GM19025 (cell line): Measurements from ENCODE around the gene MRPL51.
"Not testable (repeated sequence)": the region's sequence is repeated elsewhere in the genome, so short reads cannot be mapped to it uniquely, and the experiment has no call there.

ENCODE experiments used
- ATAC-seq: cut with Tn5 transposase; IDR thresholded peaks from one replicate; pipeline ENCODE4 v1.9.1; 2021; ENCODE audit warnings: mild to moderate bottlenecking, low read depth, moderate library complexity; ENCODE audit not compliant: unreplicated experiment

The MRPL51 gene

DNA sequence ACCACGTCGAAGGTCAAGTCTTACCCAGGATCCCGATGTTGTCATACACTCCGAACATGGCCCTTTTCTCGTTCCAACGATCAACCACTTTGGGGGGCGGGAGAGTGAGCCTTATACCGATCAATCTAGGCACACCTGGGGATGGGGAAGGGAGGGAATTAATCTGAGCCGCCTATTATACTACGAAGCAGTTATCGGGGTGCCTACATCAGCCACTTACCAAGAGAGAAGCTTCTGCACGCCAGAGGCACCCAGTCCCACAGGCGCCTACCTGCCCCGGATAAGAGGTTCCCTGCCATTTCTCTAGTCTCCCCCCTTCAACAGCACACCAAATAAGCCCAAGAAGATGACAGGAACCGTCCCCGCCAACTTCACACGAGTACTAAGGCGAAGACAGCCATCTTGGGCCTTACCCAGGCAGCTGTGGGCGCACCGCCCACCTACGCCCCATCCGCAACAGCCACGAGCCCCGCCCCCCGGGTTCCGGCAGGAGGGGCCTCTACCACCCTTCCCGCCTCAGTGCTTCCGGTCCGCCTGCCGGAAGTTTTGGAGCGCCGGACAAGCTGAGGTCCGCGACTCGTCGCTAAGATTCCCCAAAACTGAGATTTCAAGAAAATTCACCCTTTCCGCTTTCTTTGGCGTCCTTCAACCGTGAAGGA is at the start of gene MRPL51:
MRPL51 (minus strand) TSS at position 425 of the 659 bp plus-strand sequence; CDS start at position 299, 126 bp downstream.
- ATAC-seq: peak; percentile 59

DNA sequence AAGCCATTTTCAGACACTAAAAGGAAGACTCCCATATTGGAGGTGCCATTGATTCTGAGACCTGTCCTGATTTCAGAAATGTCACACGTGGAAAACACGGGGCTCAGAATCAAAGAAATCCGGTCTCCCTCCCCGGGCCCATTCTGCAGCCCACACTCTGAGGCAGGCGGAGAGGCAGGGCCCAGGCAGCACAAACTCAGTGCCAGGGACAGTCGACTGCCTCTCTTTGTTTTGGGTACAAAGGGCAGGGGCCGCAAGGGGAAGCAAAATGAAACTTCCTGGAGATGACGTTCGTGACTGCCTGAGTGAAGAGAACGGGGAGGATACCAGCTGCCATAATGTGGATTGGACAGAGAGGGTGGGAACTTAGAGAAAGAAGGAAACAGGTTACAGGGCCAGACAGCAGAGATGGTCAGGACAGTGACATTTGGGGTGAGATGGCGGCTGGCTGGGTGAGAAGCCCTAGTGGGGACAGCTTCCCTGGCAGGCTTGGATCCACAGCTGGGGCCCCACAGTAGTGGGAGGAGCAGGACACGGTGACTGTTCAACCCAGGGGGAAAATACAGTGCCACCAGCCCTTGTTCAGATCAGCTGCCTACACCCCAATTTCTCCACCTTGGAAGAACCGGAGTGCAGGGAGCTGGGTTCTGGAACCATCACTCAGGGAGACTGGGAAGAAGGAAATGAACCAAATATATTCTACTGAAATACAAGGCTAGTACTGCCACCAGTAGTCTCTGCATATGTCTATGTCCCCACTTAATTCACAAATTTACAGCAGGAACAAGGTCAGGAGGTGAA is 49.3 kb upstream of the MRPL51 start:
- ATAC-seq: no peak

DNA sequence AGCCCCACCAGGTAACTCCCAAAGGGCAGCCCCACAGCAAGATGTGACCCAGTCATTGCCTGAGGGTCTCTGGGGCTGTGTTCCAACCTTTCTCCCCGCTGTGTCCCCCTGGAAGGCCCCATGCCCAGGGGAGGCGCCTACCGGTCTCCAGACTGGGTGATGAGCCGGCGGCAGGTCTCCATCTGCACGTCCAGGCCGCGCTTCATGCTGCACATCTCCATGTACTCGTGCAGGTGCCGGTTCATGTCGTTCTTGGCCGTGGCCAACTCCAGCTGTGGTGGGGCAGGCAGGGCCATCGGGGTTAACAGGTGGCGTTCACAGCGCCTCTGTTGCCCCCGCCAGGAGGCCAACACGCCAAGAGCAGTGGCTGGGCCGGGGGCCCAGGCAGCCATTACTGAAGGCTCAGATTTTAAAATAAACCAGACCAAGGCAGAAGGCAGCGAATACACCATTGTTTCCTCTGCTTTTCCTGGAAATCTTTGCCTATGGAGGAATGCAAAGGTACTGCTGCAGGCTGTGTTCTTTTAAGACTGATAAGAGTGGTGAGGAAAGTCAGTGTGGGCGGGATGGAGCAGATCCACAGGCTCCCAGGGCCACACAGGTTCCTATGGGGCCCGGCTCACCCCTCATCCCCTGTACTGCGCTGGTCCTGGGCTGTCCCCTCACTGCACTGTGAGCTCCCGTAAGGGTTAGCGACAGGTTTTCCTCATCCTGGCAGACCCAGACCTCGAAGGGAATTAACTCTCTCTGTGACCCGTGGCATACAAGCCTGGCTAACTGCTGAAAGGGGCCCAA is 48.5 kb upstream of the MRPL51 start:
- no peak for ATAC-seq

DNA sequence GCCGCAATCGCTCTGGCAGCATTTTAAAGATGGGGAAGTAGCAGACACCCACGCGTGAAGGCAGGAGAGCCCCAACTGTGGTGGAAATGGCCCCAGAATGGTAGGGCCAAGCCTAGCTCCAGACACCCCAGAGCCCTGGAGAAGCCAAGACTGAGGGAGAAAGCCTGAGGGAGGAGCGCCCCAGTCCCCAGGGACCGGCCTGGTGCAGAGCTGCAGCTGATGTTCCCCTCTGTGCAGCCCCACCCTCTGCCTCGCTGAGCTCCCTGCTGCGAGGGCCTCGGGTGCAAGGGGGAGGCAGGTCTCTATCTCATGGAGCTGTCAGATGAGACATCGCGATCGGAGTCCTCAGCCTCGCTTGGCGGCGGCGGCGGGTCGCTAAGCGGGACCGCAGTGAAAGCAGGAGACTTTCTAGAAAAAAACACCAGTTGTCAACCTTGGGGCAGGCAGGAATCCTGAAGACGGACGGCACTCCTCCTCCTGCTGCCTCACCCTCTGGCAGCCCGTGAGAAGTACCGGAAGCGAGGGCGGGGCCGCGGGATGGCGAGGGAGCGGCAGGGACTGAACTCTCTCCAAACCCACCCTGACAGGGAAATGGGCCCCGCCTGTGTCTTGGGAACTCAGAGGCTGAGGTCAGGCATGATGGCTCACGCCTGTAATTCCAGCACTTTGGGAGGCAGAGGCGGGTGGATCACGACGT is 47.3 kb upstream of the MRPL51 start:
- ATAC-seq: no peak

DNA sequence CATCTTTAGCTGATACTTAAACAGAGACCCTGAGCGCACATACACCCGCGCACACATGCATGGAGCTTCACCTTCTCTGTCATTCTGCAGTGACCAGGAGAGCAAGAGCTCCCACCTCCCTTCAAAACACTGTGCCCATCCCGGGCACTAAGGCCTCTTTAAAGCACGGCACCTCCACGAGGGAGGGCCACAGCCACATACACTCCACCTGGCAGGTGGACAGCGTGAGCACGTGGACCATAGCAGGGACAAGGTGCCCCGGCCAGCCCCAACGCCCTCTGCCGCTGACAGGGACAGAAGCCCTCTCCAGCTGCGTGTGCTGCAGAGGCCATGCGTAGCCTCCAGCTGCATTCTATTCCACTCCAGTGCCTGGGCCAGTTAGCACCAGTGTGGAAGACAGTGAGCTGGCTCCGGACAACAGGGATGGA is 46.7 kb upstream of the MRPL51 start:
- no peak for ATAC-seq

DNA sequence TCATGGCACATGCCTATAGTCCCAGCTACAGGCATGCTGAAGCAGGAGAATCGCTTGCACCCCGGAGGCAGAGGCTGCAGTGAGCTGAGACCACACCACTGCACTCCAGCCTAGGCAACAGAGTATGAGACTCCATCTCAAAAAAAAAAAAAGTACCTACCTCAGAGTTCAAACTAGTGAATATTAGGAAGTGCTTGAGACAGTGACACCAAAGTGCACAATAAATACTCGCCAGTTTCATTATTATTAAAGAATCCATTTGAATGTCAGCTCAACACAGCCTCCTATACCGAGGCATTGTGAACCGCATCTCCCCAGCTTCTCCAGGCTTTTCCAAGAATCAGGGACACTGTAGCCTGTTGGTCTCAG is 46.2 kb upstream of the MRPL51 start:
- no peak for ATAC-seq

DNA sequence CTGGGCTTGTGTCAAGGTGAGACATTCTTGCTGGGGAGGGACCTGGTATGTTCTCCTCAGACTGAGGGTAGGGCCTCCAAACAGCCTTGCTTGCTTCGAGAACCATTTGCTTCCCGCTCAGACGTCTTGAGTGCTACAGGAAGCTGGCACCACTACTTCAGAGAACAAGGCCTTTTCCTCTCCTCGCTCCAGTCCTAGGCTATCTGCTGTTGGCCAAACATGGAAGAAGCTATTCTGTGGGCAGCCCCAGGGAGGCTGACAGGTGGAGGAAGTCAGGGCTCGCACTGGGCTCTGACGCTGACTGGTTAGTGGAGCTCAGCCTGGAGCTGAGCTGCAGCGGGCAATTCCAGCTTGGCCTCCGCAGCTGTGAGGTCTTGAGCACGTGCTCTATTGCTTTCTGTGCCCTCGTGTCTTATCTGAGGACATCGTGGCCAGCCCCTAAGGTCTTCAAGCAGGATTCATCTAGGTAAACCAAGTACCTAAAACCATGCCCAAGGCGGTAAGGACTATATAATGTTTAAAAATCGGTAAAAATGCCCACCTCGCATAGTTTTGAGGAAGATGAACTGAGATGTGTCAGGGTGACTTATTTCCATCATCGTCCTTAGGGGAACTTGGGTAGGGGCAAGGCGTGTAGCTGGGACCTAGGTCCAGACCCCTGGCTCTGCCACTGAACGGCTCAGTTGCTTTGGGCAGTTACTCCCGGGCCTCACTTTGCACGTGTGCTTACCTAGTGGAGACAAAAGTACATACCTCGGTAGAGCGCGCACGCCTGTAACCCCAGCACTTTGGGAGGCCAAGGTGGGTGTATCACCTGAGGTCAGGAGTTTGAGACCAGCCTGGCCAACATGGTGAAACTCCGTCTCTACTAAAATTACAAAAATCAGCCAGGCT is 45.6 kb upstream of the MRPL51 start:
- ATAC-seq: no peak

DNA sequence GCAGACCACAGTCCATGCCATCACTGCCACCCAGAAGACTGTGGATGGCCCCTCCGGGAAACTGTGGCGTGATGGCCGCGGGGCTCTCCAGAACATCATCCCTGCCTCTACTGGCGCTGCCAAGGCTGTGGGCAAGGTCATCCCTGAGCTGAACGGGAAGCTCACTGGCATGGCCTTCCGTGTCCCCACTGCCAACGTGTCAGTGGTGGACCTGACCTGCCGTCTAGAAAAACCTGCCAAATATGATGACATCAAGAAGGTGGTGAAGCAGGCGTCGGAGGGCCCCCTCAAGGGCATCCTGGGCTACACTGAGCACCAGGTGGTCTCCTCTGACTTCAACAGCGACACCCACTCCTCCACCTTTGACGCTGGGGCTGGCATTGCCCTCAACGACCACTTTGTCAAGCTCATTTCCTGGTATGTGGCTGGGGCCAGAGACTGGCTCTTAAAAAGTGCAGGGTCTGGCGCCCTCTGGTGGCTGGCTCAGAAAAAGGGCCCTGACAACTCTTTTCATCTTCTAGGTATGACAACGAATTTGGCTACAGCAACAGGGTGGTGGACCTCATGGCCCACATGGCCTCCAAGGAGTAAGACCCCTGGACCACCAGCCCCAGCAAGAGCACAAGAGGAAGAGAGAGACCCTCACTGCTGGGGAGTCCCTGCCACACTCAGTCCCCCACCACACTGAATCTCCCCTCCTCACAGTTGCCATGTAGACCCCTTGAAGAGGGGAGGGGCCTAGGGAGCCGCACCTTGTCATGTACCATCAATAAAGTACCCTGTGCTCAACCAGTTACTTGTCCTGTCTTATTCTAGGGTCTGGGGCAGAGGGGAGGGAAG is 44.7 kb upstream of the MRPL51 start:
- not testable (repeated sequence) for ATAC-seq

DNA sequence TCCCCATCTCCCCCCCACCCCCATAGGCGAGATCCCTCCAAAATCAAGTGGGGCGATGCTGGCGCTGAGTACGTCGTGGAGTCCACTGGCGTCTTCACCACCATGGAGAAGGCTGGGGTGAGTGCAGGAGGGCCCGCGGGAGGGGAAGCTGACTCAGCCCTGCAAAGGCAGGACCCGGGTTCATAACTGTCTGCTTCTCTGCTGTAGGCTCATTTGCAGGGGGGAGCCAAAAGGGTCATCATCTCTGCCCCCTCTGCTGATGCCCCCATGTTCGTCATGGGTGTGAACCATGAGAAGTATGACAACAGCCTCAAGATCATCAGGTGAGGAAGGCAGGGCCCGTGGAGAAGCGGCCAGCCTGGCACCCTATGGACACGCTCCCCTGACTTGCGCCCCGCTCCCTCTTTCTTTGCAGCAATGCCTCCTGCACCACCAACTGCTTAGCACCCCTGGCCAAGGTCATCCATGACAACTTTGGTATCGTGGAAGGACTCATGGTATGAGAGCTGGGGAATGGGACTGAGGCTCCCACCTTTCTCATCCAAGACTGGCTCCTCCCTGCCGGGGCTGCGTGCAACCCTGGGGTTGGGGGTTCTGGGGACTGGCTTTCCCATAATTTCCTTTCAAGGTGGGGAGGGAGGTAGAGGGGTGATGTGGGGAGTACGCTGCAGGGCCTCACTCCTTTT is 44.0 kb upstream of the MRPL51 start:
- no peak for ATAC-seq

DNA sequence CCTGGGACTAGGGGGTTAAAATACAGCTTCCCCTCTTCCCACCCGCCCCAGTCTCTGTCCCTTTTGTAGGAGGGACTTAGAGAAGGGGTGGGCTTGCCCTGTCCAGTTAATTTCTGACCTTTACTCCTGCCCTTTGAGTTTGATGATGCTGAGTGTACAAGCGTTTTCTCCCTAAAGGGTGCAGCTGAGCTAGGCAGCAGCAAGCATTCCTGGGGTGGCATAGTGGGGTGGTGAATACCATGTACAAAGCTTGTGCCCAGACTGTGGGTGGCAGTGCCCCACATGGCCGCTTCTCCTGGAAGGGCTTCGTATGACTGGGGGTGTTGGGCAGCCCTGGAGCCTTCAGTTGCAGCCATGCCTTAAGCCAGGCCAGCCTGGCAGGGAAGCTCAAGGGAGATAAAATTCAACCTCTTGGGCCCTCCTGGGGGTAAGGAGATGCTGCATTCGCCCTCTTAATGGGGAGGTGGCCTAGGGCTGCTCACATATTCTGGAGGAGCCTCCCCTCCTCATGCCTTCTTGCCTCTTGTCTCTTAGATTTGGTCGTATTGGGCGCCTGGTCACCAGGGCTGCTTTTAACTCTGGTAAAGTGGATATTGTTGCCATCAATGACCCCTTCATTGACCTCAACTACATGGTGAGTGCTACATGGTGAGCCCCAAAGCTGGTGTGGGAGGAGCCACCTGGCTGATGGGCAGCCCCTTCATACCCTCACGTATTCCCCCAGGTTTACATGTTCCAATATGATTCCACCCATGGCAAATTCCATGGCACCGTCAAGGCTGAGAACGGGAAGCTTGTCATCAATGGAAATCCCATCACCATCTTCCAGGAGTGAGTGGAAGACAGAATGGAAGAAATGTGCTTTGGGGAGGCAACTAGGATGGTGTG is 43.1 kb upstream of the MRPL51 start:
- ATAC-seq: no peak

DNA sequence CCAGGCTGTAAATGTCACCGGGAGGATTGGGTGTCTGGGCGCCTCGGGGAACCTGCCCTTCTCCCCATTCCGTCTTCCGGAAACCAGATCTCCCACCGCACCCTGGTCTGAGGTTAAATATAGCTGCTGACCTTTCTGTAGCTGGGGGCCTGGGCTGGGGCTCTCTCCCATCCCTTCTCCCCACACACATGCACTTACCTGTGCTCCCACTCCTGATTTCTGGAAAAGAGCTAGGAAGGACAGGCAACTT is 42.6 kb upstream of the MRPL51 start:
- ATAC-seq: no peak

DNA sequence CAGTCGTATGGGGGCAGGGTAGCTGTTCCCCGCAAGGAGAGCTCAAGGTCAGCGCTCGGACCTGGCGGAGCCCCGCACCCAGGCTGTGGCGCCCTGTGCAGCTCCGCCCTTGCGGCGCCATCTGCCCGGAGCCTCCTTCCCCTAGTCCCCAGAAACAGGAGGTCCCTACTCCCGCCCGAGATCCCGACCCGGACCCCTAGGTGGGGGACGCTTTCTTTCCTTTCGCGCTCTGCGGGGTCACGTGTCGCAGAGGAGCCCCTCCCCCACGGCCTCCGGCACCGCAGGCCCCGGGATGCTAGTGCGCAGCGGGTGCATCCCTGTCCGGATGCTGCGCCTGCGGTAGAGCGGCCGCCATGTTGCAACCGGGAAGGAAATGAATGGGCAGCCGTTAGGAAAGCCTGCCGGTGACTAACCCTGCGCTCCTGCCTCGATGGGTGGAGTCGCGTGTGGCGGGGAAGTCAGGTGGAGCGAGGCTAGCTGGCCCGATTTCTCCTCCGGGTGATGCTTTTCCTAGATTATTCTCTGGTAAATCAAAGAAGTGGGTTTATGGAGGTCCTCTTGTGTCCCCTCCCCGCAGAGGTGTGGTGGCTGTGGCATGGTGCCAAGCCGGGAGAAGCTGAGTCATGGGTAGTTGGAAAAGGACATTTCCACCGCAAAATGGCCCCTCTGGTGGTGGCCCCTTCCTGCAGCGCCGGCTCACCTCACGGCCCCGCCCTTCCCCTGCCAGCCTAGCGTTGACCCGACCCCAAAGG is 42.1 kb upstream of the MRPL51 start:
- ATAC-seq: peak; percentile 0

DNA sequence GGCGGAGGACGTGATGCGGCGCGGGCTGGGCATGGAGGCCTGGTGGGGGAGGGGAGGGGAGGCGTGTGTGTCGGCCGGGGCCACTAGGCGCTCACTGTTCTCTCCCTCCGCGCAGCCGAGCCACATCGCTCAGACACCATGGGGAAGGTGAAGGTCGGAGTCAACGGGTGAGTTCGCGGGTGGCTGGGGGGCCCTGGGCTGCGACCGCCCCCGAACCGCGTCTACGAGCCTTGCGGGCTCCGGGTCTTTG is 41.6 kb upstream of the MRPL51 start:
- ATAC-seq: no peak

DNA sequence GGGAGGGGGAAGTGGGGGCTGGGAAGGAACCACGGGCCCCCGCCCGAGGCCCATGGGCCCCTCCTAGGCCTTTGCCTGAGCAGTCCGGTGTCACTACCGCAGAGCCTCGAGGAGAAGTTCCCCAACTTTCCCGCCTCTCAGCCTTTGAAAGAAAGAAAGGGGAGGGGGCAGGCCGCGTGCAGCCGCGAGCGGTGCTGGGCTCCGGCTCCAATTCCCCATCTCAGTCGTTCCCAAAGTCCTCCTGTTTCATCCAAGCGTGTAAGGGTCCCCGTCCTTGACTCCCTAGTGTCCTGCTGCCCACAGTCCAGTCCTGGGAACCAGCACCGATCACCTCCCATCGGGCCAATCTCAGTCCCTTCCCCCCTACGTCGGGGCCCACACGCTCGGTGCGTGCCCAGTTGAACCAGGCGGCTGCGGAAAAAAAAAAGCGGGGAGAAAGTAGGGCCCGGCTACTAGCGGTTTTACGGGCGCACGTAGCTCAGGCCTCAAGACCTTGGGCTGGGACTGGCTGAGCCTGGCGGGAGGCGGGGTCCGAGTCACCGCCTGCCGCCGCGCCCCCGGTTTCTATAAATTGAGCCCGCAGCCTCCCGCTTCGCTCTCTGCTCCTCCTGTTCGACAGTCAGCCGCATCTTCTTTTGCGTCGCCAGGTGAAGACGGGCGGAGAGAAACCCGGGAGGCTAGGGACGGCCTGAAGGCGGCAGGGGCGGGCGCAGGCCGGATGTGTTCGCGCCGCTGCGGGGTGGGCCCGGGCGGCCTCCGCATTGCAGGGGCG is 41.0 kb upstream of the MRPL51 start, which contains the start of gene GAPDH:
GAPDH (plus strand) TSS at position 595 of the 772 bp plus-strand sequence. CDS start 316 bp downstream, outside the sequence.
- ATAC-seq: peak; percentile 59

DNA sequence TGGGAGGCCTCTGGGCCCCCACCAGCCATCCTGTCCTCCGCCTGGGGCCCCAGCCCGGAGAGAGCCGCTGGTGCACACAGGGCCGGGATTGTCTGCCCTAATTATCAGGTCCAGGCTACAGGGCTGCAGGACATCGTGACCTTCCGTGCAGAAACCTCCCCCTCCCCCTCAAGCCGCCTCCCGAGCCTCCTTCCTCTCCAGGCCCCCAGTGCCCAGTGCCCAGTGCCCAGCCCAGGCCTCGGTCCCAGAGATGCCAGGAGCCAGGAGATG is 40.5 kb upstream of the MRPL51 start:
- peak; percentile 9 for ATAC-seq

DNA sequence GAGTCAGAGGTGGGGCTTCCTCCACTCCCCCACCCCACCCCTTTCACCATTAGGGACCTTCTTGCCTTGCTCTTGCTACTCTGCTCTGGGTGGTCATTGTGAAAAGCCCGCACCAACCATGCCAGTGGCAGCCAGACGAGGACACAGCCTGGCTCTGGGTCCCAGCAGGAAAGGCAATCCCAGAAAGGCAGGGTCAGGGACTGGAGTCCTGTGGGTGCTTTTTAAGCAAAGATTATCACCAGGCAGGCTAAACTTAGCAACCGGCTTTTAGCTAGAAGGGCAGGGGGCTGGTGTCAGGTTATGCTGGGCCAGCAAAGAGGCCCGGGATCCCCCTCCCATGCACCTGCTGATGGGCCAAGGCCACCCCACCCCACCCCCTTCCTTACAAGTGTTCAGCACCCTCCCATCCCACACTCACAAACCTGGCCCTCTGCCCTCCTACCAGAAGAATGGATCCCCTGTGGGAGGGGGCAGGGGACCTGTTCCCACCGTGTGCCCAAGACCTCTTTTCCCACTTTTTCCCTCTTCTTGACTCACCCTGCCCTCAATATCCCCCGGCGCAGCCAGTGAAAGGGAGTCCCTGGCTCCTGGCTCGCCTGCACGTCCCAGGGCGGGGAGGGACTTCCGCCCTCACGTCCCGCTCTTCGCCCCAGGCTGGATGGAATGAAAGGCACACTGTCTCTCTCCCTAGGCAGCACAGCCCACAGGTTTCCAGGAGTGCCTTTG is 40.0 kb upstream of the MRPL51 start:
- ATAC-seq: peak; percentile 6
